Left ventricle myocardium inferior (tissue), 1 donor: ENCODE data around the gene NEK2. TPM values are rescaled to one million over a fixed set of nuclear protein-coding genes. Genes with fewer than 3 reads are reported as not detected.
"Not testable (repeated sequence)": the region's sequence is repeated elsewhere in the genome, so short reads cannot be mapped to it uniquely, and the experiment has no call there.

ENCODE experiments used
- DNase-seq: peaks from one replicate; pipeline ENCODE4 v3.0.0-alpha.2; 2020
- H3K27ac ChIP-seq: fragments of 200-600 bp; replicated peaks from 2 replicates; pipeline ENCODE4 v1.8.0; 2021
- H3K27me3 ChIP-seq: fragments of 200-600 bp; 2 replicates; pipeline ENCODE4 v1.8.0; 2021; ENCODE audit warnings: low read depth
- H3K36me3 ChIP-seq: fragments of 200-600 bp; 2 replicates; pipeline ENCODE4 v1.8.0; 2021
- H3K4me1 ChIP-seq: fragments of 200-600 bp; 2 replicates; pipeline ENCODE4 v1.8.0; 2021
- H3K4me3 ChIP-seq: fragments of 200-600 bp; 2 replicates; pipeline ENCODE4 v1.8.0; 2021; ENCODE audit warnings: mild to moderate bottlenecking, moderate library complexity
- H3K9me3 ChIP-seq: fragments of 200-600 bp; replicated peaks from 2 replicates; pipeline ENCODE4 v1.8.0; 2021
- intact Hi-C: fragments of 100-400 bp; cut with micrococcal nuclease; formaldehyde crosslinking; loops from one replicate; pipeline ENCODE4 v1.11.0; 2022
- total RNA-seq: library from RNA; stranded (reverse); fragmentation: NEBNext Ultra II Directional; extraction: Animal tissue kit (Norgen Biotek cat#: 25700); gene quantifications from one replicate; pipeline ENCODE4 v1.2.1, GENCODE V29; 2021
- TF ChIP-seq, protein P1 (sequence below): fragments of 200-600 bp; IDR thresholded peaks from 2 replicates; pipeline ENCODE4 v1.8.0; 2021; ENCODE audit warnings: antibody characterized with exemption, mild to moderate bottlenecking, borderline replicate concordance
- donor health status: DM: no; HTN: yes; CAD: no; lungs with severe emphysema.

The NEK2 gene
- total RNA-seq, 1 donor from 2014 or later: 0.19 TPM

DNA sequence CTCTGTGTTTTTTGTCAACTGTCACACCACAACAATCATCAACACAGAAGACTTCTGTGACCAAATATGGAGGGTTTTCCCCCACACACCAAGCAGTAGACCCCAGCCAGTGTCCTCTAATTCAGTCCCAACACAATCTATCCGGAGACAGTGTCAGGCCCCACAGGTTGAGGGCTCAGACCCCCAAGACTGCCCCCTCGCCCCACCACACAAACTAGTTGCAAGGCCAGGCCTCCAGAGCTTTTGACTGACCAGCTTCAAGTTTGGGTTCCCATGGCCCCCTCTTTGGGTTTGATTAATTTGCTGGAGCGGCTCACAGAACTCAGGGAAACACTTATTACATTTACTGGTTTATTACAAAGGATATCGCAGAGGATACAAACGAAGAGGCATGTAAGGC lies 37.2 kb downstream of the NEK2 start:
- no peaks in the 10 kb centered on the region for H3K36me3 ChIP-seq
- TF ChIP-seq, protein P1, sequence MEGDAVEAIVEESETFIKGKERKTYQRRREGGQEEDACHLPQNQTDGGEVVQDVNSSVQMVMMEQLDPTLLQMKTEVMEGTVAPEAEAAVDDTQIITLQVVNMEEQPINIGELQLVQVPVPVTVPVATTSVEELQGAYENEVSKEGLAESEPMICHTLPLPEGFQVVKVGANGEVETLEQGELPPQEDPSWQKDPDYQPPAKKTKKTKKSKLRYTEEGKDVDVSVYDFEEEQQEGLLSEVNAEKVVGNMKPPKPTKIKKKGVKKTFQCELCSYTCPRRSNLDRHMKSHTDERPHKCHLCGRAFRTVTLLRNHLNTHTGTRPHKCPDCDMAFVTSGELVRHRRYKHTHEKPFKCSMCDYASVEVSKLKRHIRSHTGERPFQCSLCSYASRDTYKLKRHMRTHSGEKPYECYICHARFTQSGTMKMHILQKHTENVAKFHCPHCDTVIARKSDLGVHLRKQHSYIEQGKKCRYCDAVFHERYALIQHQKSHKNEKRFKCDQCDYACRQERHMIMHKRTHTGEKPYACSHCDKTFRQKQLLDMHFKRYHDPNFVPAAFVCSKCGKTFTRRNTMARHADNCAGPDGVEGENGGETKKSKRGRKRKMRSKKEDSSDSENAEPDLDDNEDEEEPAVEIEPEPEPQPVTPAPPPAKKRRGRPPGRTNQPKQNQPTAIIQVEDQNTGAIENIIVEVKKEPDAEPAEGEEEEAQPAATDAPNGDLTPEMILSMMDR: no peak
- no peak overlapping the region for H3K27ac ChIP-seq
- no peaks in the 10 kb centered on the region for H3K9me3 ChIP-seq
- intact Hi-C loops: no loop called here
- no peak overlapping the region for H3K4me3 ChIP-seq
- peaks cover 10% of the 10 kb centered on the region for H3K4me1 ChIP-seq
- no peak for DNase-seq
- no peaks in the 10 kb centered on the region for H3K27me3 ChIP-seq

DNA sequence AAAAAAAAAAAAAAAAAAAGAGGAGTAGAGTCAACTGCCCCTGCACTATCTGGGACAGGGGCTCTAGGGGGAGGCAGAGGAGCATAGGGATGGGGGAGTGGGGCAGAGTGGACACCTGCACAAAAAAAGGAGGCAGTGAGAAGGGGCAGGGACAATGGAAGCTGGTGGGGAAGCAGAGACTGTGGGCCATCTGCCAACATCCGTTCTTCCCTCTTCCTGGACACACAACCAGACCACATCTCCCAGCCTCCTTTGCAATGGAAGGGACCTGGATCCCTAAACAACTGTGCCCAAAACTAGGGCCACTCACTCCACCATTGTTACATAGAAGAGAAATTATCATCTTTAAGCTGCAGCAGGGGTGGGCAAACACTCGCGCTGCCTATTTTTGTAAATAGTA lies 38.4 kb downstream of the NEK2 start:
- no peak for DNase-seq
- H3K4me3 ChIP-seq: no peak overlapping the region
- H3K36me3 ChIP-seq: no peaks in the 10 kb centered on the region
- H3K4me1 ChIP-seq: peaks cover 20% of the 10 kb centered on the region
- no peaks in the 10 kb centered on the region for H3K27me3 ChIP-seq
- H3K9me3 ChIP-seq: no peaks in the 10 kb centered on the region
- intact Hi-C loops: no loop called here
- H3K27ac ChIP-seq: no peak overlapping the region
- TF ChIP-seq, protein P1: no peak

DNA sequence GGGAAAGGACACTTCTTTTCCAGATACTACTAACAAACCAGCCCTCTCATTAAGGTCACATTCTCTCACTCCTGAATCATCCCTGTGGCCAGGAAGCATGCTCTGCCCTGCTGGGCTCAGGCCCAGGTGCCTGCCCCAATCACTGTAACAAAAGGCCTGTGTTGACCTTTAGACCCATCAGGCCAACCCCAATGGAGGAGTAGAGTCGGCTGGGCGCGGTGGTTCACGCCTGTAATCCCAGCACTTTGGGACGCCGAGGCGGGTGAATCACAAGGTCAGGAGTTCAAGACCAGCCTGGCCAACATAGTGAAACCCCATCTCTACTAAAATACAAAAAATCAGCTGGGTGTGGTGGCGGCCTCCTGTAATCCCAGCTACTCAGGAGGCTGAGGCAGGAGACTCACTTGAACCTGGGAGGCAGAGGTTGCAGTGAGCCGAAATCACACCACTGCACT lies 38.8 kb downstream of the NEK2 start:
- H3K27ac ChIP-seq, intact Hi-C loops: not testable (repeated sequence)

DNA sequence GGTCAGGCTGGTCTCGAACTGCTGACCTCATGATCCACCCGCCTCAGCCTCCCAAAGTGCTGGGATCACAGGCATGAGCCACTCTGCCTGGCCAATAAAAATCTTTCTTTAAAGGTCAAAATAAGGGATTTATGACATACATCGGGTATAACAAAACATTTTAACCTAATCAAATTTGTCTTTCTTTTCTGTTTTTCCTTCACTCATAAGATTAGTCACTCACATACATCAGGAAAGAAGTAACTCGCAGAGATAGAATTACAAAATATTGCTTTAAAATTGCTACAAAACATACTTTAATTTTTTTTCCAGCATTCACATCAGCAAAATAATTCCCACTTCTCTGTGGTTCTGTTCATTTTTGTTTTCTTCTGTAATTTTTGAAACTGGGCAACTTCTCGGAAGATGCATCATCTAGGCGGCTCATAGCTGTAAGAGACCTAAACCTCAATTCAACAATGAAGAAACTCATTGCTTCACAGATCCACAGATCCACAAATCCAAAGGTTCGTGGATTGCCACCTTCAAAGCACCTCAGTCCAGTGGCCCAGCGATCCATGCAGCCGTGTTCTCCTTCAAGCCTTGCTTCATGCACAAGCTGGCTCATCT lies 39.7 kb downstream of the NEK2 start:
- Histone ChIP-seq H3K9me3 (no peaks in the 10 kb centered on the region), H3K4me1 (peaks cover 32% of the 10 kb centered on the region), H3K27ac (no peak overlapping the region), H3K36me3 (no peaks in the 10 kb centered on the region), H3K27me3 (no peaks in the 10 kb centered on the region), H3K4me3 (no peak overlapping the region)
- TF ChIP-seq, protein P1: no peak
- no peak for DNase-seq
- intact Hi-C loops: no loop called here

More for the DNA sequence above, 38.8 kb downstream of the NEK2 start:
- not testable (repeated sequence) for H3K27me3 ChIP-seq, DNase-seq, H3K4me3 ChIP-seq, H3K36me3 ChIP-seq, H3K9me3 ChIP-seq
- H3K4me1 ChIP-seq: peaks cover 25% of the 10 kb centered on the region

DNA sequence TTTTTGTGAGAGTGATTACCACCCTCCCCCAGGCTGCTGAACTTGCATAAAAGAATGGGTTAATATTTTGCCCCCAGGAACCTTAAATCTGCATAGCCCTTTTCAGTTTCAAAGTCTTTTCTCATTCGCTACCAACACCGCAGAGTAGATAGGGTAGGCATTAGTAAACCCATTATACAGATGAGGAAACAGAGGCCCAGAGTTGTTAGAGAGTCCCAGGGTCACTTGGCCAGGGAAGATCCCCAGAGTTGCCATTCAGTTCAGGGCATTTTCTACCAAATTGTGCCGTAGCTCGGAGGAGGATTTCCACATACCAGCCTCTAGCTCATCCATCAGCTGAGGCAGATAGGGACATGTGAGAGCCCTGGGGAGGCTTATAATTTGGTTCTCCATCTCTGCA lies 40.5 kb downstream of the NEK2 start:
- intact Hi-C loops: no loop called here
- TF ChIP-seq, protein P1: no peak

DNA sequence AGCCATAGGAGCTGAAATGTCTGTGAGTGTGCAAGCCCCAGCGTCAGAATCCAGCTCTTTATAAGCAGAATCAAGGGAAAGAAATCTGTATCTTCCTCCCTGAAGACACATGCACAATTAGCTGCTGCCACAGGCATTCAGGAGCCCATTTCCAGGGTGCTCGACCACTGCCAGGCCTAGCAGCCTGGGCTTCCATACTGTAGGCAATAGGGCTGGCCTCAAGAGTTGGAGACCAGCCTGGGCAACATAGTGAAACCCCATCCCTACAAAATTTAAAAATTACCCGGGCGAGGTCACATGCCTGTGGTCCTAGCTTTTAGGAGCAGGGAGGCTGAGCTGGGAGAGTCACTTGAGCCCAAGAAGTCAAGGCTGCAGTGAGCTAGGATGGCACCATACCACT lies 41.0 kb downstream of the NEK2 start:
- Histone ChIP-seq H3K4me3 (no peak overlapping the region), H3K9me3 (no peaks in the 10 kb centered on the region), H3K27ac (no peak overlapping the region), H3K27me3 (no peaks in the 10 kb centered on the region), H3K36me3 (no peaks in the 10 kb centered on the region), H3K4me1 (peaks cover 44% of the 10 kb centered on the region)
- DNase-seq: no peak
- intact Hi-C loops: no loop called here
- TF ChIP-seq, protein P1: no peak

More for the DNA sequence above, 40.5 kb downstream of the NEK2 start:
- no peak for DNase-seq
- H3K36me3 ChIP-seq: no peaks in the 10 kb centered on the region
- peaks cover 40% of the 10 kb centered on the region for H3K4me1 ChIP-seq
- no peaks in the 10 kb centered on the region for H3K27me3 ChIP-seq
- no peak overlapping the region for H3K4me3 ChIP-seq
- H3K9me3 ChIP-seq: no peaks in the 10 kb centered on the region
- H3K27ac ChIP-seq: no peak overlapping the region
